ENCODE results near the gene COL3A1.

COL3A1 gene

DNA sequence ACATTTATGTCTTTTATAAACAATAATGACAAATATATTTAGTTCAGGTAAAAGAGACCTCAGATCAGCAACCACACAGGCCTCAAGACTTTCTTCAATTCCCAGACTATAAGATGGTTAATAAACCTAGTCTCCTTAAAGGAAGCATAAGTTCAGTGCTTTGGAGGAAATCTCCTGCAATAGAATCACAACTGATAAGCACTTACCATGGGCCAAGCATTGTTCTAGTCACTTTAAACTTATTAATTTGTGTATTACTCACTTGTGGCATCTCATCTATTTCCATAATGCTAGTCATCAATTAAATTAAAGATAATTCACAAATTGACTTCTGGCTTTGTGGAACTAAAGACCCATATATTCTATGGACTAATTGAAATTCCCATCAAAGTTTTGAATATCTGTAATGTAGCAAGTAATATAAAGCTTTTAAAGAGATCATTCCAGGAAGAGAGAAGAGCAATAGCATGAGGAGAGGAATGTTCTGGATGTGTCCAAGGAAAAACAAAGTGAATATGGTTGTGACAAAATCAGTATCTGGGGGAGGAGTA is 42.2 kb downstream of the COL3A1 start:
- DNase-seq (ENCODE audit: low spot score), result no peak

DNA sequence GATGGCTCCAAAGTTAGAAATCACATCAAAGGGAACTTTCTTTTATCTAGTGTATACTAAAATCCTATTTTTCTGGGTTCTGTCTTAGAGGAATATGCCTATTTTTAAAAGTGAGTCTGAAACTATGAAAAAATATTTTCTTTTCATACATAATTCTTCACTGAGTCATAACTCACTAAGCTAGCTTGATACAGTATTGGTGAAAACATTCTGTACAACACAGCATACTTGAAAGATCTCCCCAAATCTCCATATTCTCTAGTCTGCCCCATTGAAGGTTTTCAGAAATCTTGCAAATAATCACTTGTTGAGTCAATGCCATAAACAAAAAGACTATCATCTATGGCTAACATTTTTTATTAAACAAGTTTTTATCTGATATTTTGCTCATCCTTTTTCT is 44.5 kb downstream of the COL3A1 start:
- DNase-seq (ENCODE audit: low spot score), result no peak

DNA sequence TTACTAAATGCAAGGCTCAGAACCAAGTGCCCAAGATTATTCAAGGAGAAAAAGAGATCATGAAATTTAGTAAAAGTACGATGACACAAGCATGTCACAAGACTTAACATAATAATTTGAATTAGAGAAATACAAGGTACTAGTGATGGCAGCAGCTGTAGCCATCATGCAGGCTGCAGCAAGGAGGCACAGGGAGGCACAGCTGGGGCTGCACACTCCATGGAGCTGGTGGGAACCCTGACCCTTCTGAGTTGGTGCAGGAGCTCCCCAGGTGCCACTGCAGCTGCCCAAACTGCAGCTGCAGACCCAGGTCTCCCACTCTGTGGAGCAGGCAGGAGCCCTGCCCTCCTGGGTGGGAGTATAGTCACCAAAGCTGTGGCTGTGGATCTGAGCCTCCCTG is 46.0 kb downstream of the COL3A1 start:
- no peak for DNase-seq (ENCODE audit: low spot score)

DNA sequence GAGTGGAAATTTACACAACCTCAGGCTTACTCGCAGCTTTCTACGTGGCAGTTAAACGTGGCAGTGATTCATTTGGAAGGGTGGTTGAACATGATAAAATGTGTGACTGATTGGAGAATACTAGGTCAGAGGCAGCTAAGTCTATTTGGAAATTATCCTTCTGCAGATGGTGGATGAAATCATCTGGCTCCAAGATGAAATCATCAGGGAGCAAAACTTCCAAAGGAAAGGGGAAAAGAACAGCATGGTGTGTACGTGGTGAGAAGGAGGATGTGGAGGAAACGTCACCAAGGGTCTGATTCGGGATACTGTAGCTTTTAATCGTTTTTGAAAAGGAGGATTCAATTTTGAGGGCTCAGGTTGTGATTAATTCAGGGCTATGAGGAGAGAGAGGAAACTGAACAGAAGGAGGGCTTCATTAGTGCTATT is 47.9 kb downstream of the COL3A1 start:
- DNase-seq (ENCODE audit: low spot score), result no peak

DNA sequence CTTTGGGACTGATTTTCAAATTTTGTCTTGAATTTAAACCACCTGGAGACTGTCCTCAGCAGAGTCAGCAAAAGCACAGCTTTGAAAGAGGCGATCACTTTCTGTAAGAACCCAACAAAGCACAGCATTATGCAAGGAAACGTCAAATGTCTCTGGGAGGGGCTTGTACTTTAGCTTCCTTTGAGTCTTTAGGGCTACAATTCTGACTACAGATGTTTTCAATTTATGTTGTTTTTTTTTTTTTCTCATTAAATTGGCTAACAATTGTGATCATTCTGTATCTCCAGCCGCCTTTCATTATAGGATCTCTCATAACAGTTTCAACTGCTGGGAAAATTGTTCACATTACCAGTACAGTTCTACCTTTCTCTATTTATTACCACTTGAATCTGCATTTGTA is 48.3 kb downstream of the COL3A1 start:
- no peak for DNase-seq (ENCODE audit: low spot score)

DNA sequence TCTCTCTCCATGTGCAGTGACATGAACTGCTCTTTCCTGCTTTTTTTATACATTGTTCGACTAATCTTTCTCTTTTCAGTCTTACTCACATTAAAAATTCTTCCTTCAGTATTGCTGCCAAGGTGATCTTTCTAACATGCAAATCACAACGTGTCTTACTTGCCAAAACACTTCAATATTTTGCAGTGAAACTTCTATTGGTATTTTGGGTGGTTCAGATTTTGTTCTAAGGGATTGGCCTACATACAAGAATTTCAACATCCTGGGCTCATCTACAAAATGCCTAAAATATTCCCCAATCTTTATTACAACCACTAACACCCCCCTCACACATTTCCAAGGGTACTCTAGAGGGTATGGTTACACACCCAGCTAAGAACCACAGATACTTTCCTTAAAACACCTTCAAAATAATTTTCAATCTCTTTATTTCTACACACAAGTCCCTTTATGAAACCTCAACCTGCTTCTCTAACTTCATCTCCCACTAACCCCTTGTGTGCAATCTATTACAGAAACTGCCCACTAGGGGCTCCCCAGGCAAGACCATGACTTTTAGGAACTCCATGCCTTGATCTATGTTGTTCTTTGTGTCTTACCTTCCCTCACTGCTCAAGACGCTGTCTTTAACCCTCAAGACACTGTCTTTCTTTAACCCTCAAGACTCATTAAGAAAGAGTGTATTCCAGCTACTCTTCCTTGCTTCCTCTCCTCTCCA is 50.9 kb downstream of the COL3A1 start:
- DNase-seq (ENCODE audit: low spot score), result peak; percentile 44

DNA sequence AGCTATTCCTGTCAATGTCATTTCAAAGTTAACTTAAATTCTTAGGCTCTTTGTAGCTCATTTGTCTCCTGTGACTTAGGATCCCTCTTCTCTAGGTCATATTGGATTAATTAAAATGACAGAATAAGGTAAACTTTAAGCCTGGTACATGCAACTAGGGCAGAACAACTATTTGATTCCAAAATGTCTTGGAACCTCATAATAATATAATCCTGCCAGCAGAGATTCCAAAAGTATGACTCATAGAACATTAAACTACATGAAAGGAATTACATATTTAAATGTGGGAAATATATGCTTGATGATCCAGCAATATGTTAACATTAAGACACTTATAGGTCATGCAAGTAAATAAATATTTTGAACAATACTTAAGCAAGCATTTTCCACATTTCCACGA is 63.3 kb downstream of the COL3A1 start:
- DNase-seq (ENCODE audit: low spot score), result no peak

DNA sequence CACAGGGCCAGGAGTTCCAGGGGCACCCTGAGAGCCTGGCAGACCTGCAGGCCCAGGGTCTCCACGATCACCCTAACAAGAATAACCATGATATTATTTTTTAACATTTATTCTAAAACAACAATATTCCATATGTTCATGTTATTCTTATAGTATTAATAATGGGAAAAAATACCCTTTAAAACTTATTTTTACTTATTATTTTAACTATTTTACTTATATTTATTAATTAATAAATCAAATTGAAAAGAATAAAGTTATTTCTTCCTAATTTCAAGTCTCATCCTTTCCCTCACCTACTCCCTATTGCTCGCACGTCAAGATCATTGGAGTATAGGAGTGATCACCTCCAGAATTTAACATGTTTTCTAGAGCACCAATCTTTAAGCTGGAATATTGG is 71.7 kb downstream of the COL3A1 start:
- no peak for DNase-seq (ENCODE audit: low spot score)

DNA sequence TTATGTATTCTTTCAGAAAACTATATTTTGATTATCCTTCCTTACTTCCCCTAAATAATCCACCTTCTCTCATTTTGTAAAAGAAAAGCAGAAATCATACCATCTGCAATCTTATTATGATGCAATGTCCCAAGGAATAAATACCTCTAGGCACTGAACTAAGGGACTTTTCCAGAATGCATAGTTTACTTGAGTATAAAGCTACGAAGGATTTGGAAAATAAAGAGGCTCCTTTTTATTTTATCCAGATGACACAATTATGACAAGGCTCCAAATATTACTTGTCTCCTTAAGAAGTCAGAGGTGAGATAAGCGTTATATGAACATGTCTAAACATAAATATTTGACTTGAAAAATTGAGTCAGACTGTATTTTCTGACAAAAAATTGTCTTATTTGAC is 72.1 kb downstream of the COL3A1 start:
- no peak for DNase-seq (ENCODE audit: low spot score)

DNA sequence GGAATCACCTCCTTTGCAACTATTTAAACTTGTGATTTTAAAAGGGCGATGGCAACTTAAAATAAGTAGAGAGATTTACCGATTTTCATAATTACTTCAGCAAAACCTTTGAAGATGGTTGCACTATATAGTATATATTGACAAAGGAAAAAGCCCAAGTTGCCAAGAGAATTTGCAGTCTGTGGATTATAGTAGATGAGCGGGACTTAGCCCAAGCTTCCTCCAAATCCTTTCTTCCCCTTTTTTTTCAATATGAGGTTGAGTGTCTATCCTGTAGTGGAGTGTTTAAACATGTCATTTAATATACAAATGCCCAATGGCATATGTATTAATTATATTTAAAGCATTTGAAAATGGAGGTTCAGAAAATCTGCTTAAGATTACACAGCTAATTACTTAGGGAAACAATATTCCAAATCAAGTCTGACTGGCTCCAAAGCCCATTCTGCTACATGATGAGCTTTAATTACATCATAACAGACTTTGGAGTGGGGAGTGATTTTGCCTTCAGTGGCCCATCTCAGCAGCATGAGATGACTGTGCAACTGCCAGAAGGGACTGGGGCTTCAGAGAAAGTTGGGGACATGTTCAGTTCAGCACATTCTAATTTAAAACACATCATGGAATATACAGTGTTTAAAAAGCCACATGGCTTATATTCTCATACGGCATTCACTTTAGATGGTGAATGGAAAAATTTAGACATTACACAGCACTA is 73.2 kb downstream of the COL3A1 start:
- no peak for DNase-seq (ENCODE audit: low spot score)

DNA sequence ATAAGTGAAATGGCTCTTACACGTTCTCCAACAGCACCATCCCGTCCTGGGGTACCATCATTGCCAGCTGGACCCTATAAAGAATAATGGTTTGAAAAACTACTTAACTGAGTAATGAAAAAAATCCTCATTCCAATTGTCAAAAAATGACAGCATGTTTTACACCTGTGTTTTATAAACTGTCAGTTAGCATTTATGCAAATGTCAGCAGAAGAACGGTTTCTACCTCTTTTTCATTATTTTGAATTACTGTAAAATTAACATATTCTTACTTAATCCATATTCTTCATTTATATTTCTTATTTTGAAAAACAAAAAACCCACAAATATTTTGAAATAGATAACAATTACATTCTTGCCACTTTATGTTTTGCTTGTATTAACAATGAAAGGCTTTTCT is 74.0 kb downstream of the COL3A1 start:
- no peak for DNase-seq (ENCODE audit: low spot score)

DNA sequence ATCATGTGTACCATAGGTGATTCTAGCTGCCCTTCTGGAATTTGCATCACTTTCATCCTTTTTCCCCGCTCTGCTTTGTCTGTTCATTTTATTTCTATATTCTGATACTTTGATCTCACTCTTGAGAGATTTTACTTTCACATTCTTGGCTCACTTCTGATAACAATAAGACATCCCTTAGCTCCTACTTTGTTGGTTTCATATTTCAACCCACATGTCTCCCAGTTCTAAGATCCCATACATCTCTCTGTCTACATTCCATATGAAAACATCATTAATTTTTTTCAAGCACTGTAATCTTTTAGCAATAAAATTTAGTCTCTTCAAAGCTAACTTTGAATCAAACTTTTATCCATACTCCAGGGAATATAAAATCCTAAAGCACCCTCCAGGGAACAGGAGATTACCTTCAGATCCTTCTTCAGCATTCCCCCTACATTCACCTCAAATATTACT is 75.6 kb downstream of the COL3A1 start:
- no peak for DNase-seq (ENCODE audit: low spot score)

DNA sequence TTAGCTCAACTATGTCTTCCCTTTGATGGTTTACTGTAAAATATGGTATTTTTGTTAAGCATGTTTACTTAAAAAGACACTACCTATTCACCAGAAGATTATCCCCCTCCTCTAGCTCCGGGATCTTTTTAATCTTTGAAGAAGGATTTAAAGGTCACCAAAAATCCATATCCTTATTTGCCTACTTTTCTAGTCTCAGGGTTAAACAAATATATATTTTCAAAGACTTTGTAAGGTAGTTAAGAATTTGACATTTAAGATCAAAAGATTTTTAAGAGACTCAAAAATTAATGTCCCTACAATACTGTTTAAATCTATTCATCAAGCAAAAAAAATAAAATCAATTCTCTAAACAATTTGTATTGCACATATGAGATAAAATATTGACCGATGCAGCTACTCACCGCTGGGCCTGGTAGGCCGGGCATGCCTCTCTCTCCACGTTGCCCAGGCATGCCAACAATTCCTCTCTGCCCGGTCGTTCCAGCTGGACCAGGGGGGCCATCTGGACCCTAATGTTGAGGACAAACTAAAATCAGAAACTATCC is 76.1 kb downstream of the COL3A1 start:
- DNase-seq (ENCODE audit: low spot score), result no peak

DNA sequence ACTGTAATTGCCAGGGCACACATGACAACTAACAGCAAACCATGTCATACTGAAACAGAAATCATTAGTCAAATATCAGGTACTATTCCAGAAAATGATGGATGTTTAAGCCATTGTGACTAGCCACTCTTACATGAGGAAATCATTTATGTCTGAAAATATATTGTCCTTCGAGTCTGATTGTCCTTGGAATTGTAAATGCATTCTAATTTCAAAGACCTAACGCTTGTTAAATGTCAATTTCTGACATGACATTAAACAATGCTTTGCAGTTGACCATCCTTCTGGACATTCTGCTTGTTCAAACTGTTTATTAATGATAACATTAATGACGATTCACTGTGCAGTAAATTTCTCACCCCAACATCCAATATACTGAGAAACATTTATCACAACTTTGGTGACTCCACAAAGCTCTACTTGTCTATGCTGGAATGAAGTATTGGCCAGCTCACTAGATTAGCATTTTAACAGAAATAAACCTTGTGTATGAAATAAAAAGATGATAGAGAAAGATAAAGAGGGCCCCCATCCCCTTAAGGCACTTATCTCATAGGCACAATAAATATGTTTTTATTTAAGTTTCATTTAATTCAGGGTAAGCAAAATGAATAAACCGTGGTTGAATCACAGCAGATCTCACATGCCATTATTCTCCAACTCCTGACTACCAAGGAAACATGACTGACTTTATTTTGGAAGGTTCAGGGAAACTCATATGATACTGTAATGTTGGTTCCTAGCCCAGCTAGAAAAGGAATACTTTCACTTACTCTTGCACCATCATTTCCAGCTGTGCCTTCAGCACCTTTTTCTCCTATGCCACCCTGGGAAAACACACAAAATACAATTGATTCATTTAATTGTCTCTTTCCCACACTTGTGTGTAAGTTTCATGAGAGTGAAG is 82.3 kb downstream of the COL3A1 start:
- DNase-seq (ENCODE audit: low spot score), result no peak

DNA sequence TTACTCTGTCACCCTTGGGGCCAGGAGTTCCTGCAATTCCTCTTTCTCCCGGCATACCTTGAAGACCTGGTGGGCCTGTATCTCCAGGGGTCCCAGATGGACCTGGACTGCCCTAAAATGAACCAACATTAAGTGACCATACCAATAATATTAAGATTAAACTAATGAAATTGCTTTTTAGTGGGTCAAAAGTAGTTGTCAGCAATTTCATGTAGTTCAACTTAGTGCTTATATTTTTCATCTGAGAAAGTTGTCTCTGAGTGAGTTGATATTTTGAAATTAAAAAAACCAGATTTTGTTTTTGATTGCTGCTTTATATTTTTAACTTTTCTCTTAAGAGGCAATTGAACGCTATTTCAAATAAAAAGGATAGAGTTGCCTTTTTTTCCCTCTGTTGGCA is 83.1 kb downstream of the COL3A1 start:
- no peak for DNase-seq (ENCODE audit: low spot score)

DNA sequence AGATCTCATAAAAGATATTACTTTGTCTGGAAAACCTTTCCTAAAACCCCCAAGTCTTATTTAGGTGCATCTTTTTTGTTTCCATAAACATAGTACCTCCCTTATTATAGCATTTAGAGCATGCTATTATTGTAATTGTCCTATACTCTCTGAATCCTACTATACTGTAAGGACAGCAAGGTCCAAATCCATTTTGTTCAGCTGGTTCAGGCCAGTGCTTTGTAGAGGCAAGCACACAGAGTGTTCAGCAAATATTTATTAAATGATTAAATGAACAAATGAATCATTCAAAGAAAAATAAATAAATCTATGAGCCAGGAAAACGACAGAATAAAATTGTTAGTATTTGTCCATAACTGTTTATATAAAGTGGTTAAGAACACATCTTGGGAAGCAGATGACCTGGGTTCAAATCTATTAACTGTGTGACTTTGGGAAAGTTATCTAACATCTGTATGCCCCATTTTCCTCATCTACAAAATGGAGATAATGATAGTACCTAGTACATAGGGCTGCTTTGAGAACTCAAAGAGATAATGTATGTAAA is 86.0 kb downstream of the COL3A1 start:
- no peak for DNase-seq (ENCODE audit: low spot score)
